Spleen (tissue), 7 donors: Measurements from ENCODE around the gene HSPA12A.

ENCODE experiments used
- CTCF ChIP-seq, 11 experiments: fragments of 200-600 bp in 7 of 11; fragments of 450-650 bp in 4 of 11; sonication (generic) in 4 of 11; IDR thresholded peaks in 8 of 11; conservative IDR thresholded peaks in 3 of 11; 1 replicate in 7 of 11; 2 replicates in 4 of 11; pipeline versions ENCODE4 v1.4.0 to v1.8.0; 2016 to 2021; ENCODE audit warnings: antibody characterized with exemption in 11 of 11, inconsistent platforms in 4 of 11, mild to moderate bottlenecking in 1 of 11
- POLR2A ChIP-seq, 3 donors: fragments of 450-650 bp; IDR thresholded peaks; one replicate each; pipeline ENCODE4 v1.5.1; 2017; ENCODE audit warnings: antibody characterized with exemption in 3 of 3, mild to moderate bottlenecking in 1 of 3
- donor health status: DM: no; HTN: no; CAD: no; lungs with moderate emphysema.
- donor health status: DM: no; HTN: no; CAD: no.
- donor health status: DM: no; HTN: no; CAD: no.

- TF ChIP-seq POLR2A (IDR thresholded peaks at IDR 0.05), result no peak
- TF ChIP-seq CTCF (IDR thresholded peaks at IDR 0.05 in 8 of 11, conservative IDR thresholded peaks at IDR 0.05 in 3 of 11), result no peak
Measured at GRCh38 chr10:116756277-116756676, 13.9 kb upstream of the HSPA12A start.
